ENCODE data around the gene SNX25.
"Not testable (repeated sequence)": the region's sequence is repeated elsewhere in the genome, so short reads cannot be mapped to it uniquely, and the experiment has no call there.

SNX25 gene

DNA sequence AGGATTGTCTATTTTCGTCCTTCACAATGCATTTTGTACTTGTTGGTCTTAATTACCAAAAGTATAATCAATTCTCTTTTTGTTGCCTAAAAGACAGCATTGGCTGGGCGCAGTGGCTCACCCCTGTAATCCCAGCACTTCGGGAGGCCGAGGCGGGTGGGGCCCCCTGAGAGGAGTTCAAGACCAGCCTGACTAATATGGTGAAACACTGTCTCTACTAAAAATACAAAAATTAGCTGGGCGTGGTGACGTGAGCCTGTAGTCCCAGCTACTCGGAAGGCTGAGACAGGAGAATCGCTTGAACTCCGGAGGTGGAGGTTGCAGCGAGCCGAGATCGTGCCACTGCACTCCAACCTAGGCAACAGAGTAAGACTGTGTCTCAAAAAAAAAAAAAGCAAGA lies 4.3 kb upstream of the SNX25 start:
- not testable (repeated sequence) for DNase-seq

DNA sequence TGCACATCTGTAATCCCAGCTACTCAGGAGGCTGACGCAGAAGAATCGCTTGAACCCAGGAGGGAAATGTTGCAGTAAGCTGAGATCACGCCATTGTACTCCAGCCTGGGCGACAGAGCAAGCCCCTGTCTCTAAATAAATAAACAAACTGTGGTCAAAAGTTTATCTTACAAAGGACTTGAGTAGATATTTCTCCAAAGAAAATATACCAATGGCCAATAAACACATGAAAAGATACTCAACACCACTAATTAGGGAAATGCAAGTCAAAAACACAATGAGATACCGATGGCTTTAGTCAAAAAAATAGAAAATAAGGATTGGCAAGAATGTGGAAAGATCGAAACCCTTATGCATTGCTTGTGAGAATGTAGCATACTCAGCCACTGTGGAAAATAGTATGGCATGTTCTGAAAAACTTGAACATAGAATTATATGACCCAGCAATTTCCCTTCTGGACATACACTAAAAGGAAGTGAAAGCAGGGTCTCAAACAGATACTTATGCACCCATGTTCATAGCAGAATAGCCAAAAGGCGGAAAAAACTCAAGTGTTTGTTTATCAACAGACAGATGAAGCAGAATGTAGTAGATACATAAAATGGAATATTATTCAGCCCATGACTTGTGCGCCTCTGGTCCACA lies 3.6 kb upstream of the SNX25 start:
- DNase-seq = no peak

DNA sequence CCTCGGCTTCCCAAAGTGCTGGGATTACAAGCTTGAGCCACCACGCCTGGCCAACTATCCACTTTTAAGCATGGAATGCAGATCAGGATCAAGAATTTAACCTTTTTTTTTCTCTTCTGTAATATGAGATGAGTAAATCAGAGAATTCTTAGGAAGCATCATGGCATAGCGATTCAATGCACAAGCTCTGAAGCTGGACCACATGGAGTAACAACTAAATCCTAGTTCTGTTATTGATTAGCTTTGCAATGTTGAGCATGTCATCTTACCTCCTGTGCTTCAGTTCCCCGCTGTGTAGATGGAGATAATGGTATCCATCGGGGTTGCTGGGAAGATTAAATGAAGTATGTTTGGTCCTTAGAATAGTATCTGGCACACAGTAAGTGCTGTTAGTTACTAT lies 1.9 kb upstream of the SNX25 start:
- no peak for DNase-seq

DNA sequence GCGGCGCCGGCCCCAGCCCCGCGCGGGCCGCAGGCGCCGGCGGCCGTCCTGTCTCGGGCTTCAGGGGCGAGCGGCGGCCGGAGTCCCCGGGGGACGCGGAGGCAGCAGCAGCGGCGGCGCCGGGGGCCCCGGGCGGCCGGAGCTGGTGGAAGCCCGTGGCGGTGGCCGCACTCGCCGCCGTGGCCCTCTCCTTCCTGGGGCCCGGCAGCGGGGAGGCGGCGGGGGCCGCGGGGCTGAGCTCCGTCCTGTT lies 379 bp downstream of the SNX25 start:
- DNase-seq = not testable (repeated sequence)

DNA sequence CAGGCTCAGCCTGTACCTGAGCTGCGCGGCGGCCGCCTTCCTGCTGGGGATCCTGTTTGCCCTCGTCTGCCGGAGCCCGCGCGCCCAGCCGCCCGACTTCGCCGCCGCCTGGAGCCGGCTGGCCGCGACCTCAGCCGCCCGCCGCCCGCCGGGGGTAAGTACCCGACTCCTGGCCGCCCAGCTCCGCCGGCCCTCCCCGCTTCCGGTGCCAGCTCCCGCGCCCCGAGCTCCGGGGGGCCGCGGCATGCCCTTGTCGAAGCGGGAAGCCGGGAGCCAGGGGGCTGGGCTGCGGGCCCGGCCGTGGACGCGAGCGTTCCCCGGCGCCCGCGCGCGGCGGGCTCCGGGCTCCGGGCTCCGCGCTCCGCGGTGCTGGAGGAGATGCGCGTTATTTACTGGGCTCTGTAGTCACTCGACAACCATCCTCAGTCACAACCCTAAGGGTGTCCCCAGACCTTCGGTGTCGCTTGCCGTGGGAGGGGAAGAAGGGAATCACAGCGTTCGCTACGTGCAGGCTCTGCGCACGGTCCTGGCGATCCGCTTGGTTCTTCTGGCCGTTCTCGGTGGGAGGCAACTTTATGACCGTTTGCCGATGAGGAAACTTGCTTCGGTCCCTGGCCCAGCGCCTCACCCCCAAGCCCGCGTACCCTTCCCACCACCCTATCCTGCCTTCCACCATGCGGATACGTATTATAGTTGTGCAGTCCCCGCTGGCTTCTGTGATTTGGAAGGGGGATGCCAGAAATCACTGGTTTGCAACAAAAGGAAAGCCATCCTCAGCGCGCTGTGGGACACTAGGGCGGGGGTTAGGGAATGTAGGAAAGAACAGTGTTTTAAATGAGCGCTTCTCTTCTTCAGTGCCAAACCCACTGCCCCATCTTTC lies 944 bp downstream of the SNX25 start:
- peak; percentile 32 to 41 for DNase-seq

DNA sequence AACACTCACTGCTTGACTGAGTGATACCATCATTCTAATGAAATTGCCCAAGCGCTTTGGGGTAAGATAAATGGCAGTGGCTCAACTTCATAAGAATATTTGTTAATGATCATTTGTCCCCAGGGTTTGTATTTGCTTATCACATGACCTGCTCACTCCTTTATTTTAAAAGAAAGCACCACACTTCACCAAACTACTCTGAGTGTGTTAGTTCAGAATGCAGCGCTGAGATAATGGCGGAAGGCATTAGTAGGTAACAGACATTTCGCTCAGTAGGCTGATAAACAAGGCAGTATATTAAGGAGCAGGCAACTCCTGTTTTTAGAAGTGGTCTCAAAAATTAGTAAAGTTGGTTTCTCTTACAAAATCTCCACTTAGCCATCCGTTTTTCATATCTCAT lies 1.6 kb downstream of the SNX25 start:
- DNase-seq = no peak

DNA sequence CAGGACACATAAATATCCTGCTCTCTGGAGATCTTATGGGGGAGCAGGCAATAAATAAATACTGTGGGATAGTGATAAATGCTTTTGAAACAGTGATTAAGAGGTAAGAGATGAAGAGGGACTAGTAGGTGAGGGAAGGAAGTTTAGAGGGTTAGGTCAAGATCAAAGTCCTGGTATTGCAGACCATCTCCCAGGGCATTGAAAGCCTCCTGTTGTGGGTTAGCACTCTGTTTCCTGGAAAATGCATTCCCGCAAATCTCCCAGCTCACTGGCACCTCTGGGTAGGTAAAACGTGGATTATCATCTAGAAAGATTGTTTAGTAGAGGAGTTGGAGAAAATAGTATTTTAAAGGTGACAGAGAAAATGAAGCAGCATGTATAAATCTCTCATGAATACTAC lies 2.2 kb downstream of the SNX25 start:
- DNase-seq = no peak

DNA sequence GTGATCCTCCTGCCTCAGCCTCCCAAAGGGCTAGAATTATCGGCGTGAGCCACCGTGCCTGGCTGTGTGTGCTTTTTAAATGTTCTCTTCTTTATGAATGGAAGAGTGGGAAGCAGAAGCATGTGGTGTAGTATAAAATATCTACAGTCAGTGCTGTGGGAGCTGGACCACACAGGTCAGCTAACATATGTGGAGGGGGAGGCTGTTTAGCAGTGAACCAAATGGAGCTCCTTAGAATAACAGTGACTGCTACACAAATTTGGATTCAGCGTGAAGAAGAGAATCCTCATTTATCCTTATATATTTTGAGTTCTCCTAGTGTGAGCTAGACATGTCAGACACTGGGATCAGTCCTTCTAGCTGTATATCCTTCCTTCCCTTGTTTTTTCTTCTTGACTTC lies 3.2 kb downstream of the SNX25 start:
- DNase-seq = no peak

DNA sequence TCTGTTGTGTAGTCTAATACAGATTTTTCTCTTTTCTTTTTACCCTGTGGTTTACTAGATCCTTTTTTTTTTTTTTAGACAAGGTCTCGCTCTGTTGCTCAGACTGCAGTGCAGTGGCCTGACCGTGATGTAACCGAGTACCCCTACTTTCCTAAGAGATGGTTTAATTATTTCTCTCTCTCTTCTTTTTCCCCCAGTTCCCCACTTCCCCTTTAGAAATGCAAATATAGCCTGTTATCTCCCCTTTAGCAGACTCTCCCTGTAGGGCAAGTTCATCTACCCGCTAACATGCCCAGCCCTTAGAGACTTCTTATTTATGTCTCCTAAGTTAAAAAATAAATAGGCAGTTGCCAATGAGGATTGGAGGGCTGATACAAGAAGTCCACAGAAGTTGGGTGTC lies 4.5 kb downstream of the SNX25 start:
- peak in 1 of 2 donors; percentile 50 for DNase-seq

DNA sequence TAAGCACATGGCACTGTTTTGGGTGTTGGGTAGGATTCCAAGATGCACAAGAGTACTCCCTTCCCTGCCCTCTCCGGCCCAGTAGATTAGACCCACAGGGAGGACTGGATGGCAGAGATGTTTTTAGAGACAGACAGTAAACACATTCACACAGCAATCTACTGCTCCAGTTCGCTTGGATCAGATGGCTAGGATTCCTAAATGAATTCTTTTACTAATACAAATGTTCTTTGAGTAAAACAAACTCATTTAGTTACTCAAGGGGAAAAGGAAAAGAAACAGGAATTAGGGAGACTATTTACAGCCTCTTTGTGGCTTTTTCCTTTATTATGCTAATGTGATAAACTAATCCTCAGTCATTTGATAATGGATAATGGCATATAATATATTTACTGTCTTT lies 5.9 kb downstream of the SNX25 start:
- no peak for DNase-seq

DNA sequence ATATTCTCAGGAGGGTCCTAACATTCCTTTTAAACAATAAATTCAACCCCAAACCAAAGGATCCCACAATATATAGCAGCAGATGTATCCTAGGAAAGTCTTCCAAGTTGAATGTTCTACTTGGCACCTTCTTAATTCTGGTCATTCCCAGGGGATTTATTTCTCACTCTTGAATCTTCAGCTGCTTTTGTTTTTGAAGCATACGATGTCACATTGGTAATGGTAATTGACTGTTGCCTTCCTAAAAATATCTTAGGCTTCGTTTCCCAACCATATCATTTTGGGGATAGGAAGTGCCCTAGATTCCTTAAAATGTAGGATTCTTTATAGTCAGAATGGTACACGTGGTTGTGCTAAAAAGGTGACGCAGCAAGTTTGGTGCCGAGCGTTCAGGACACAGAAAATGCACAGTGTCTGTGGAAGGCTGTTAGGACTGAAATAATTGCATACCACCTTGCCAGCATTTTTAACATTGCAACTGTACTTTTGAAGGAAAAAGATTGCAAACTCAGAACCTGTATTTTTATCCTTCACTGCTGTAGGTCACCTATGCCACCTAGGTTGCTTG lies 8.1 kb downstream of the SNX25 start:
- no peak for DNase-seq

DNA sequence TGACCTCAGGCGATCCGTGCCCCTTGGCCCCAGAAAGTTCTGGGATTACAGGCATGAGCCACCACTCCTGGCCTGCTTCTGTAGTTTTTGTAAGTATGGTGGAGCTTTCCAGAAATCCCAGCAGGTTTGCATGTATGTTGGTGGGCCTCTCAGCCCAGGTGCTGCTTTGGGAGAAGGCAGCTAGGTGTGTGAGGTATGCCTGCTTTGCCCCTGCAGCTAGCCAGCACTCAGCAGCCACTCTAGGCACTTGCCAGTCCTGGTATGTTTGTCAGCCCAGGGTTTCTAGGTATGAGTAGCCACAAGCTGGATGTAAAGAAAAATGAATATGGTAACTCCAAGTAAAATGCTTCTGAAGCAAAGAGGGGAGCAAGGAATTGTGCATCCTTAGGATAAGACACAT lies 8.9 kb downstream of the SNX25 start:
- no peak for DNase-seq

DNA sequence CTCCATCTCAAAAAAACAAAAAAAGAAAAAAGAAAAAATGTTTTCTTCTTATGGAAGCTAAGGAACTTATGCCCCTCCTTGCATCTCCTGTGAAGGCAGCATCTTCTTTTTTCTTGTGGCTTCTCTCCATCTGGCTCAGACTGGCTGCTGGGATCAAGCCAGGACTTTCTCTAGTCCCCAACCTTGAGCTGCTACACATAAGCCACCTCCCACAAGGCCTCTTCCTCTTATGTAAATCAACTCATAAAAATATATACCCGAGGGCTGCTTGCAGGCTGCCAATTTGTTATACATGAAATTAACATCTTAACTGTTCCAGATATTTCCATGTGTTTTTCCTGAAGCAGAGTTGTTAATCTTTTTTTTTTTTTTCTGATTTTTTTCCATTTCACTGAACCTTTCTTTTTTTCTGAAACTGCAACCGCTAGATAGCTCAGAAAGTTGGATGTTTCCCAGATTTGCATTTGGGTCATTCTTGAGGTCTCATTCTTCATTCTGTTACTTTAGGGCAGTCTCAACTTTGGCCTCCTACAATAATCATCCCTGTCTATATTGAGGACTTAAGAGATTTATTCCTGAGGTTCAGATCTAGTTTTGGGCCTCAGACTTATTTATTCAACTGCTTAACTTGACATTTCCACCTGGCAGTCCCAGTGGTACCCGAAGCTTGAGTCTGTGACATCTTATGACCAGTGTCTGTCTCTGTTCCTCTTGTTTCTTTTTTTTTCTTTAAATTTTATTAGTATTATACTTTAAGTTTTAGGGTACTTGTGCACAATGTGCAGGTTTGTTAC lies 10.3 kb downstream of the SNX25 start:
- no peak for DNase-seq

DNA sequence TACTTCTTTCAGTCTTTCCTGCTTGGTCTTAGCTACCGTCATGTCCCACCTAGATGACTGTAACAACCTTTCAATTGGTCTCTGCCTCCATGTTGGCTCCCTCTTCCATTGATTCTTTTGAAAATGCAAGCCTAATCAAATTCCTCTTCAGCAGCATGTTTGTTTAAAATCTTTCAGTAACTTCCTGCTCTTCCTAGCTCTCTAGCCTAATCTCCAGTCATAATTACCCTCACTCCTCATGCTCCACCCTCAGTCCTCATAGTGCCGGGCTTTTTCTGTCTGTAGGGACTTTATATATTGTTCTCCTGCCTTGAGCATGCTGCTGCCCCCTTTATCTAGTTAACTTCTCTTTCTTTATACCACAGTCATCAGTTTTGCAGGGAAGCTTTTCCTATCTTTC lies 12.1 kb downstream of the SNX25 start:
- DNase-seq = no peak

DNA sequence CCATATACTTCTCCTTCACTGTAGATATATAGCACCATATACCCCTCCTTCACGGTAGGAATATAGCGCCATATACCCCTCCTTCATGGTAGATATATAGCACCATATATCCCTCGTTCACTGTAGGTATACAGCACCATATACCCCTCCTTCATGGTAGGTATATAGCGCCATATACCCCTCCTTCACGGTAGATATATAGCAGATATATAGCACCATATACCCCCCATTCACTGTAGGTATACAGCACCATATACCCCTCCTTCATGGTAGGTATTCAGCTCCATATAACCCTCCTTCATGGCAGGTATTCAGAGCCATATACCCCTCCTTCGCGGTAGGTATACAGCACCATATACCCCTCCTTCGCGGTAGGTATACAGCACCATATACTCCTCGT lies 12.5 kb downstream of the SNX25 start:
- DNase-seq = no peak

DNA sequence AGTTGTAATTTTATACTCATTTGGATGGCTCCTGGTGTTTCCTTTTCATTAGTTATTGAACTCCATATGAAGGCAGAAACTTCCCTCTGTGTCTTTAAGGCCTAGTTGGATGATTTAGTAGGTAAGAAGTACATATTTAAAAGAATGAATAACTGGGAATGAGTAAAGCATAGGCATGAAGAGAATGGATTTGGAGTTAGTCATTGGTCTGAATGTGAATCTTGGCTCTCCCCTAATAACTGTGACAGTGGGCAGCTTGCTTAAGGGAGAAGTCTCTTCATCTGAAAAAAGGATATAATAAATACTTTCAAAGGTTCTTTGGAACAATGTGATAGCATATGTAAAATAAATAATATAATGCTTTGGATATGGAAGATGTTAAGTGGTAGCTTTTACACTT lies 13.2 kb downstream of the SNX25 start:
- no peak for DNase-seq

DNA sequence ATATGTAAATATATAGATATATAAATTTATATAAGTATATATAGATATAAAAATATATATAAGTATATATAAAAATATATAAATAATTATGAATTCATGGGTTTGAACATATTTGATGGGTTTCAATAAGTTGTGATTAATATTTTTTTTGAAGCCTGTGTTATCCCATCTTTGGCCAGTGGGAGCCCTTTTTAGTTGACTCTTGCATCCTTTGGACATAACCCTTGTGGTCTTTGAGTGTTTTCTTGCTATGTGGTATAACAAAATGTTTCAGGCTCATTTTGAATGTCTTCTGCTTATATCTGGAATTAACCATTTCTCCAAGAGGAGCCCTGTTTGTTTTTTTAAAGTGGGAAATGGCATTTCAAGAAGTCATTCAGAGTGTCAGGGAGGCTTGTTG lies 15.2 kb downstream of the SNX25 start:
- DNase-seq = no peak

DNA sequence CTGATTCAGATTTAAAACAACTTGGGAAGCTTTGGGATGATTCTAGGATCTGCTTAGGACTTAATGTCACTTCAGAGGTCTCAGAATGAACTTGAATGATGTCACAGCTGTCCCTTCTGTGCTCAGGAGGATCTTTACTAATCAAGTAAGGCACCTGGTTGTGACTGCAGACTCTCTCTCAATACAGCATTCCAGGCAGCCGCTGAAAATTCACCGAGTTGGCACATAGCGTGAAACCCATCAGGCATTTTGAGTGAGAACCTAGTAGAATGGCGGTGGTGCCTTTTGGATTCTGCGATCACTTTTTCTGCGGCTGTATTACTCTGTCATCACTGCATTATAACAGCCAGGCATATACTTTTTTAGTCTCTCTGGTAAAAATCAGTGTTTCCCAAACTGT lies 16.5 kb downstream of the SNX25 start:
- no peak for DNase-seq

DNA sequence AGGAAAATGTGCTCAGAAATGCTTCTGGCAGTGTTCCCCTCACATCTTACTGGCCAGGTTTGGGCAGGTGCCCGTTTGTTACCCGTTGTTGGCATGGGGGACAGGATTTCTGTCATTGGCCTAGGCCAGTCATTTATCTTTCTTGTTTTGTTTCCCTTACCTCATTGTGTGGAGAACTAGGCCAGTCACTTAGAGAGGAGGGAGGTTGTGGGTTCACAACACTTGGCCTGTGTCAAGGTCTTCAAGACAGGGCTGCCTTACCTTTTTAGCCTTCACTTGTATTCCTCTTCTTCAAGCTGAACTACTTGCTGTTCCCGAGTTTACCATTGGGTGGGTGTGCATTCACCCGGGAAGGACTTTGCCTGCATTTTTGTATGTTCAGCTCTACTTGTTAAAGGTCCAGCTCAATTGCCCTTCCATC lies 17.7 kb downstream of the SNX25 start:
- DNase-seq = no peak

DNA sequence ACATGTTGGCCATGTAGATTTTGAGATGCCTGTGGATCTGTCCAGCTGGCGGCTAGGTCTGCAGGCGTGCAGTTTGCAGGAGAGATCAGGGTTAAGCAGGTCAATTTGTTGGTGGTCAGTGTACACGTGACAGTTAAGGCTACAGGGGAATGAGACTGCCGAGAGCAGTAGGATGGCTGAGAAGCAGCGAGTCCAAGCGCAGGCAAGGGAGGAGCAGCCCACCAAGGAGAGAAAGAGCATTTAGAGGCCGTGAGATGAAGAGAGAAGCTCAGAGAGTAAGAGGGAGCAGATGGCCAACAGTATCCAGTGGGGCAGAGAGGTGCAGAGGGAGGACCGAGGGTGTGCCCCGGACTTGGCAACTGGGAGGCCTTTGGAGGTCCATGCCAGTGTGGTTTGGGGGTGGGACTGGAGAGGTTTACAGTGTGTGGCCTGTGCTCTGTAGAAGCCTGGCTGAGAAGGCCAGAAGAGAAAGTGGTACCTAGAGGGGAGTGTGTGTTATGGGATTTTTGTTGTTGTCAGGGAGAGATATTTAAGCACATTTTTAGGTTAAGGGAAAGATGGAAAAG lies 18.4 kb downstream of the SNX25 start:
- DNase-seq = no peak

DNA sequence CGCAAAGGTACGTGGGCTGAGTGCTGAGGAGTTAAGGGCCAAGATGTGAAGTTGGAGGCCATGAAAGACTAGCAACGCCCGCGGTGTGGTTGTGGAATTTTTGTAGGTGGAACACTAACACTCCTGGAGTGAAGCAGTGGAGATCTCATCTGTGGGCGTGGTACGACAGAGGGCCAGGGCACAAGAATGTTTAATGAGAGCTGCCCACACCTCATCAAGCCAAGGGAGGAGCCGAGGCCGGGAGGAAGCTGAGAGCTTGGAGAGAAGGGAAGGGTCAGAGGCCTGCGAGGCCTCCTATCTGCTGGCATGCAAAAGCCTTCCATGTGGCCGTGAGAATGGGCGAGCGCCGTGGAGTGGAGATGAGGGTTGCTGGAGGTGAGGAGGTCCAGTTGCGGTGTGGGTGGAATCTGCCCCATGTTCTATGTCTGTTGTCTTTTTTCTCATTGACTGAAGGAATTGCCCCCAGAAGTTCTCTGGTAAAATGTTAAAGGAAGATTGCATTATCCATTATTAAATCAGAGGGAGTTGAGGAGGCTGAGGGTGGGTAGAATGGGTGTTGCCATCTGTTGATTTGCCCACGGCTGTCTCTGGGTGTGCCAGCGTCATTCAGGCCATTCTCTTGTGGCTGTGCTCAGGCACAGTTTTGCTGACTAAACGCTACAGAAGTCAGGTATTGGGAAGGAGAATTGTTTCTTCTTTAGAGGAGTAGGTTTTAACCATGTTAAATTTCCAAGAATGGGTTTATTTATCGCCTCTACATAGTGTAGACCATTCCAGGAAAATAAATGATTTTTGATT lies 19.8 kb downstream of the SNX25 start:
- no peak for DNase-seq

DNA sequence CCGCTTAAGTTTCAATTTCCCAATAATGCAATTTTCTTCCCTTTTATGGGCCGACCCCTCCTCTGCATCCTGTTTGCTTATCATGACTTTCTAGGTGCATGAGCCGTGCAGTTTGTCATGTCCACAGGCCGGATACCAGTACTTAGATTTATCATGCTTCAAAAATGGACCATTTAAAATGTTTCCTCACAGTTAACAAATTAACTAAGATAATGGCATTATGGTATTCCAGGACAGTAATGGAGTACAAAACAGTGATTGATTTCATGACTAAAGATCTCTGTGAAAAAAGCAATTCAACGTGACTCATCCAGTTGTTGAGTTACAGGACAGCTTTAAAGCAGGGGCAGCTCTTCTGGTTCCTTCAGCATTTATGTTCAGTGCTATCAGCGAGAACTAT lies 23.0 kb downstream of the SNX25 start:
- no peak for DNase-seq

Data from CD4-positive, alpha-beta T cell treated with Interleukin-4 for 1 hour (primary cell).